K562 (cell line): Measurements from ENCODE around the gene PDE11A. TPM values are rescaled to one million over a fixed set of nuclear protein-coding genes. Genes with fewer than 3 reads are reported as not detected.

ENCODE experiments used
- ELK3 ChIP-seq: fragments of 450-650 bp; formaldehyde crosslinking; IDR thresholded peaks from 2 replicates; pipeline ENCODE4 v1.4.0; 2020; ENCODE audit warnings: mild to moderate bottlenecking
- GTF3C2 ChIP-seq: IDR thresholded peaks from 3 replicates; pipeline ENCODE4 v1.6.1; 2011; ENCODE audit warnings: borderline replicate concordance, mild to moderate bottlenecking, moderate library complexity; ENCODE audit not compliant: insufficient read length; ENCODE audit errors: extremely low read depth
- IFI16 ChIP-seq: fragments of 250-450 bp; sonication (Bioruptor Pico); IDR thresholded peaks from 2 replicates; pipeline ENCODE4 v2.1.2; 2022; ENCODE audit warnings: mild to moderate bottlenecking, inconsistent platforms
- MAFG ChIP-seq: fragments of 450-650 bp; conservative IDR thresholded peaks from 2 replicates; pipeline ENCODE4 v1.6.1; 2016; ENCODE audit warnings: missing genetic modification characterization, missing compliant biosample characterization
- NR0B1 ChIP-seq: fragments of 450-650 bp; IDR thresholded peaks from one replicate; pipeline ENCODE4 v1.6.1; 2018; ENCODE audit warnings: mild to moderate bottlenecking, moderate library complexity; ENCODE audit not compliant: partially characterized antibody
- NUFIP1 ChIP-seq: fragments of 450-650 bp; IDR thresholded peaks from 2 replicates; pipeline ENCODE4 v1.6.1; 2018; ENCODE audit not compliant: partially characterized antibody
- RCOR1 ChIP-seq, 2 experiments: IDR thresholded peaks; 2 replicates each; pipeline ENCODE4 v1.6.1; 2012; ENCODE audit warnings: low read depth in 2 of 2, low read length in 2 of 2, borderline replicate concordance in 1 of 2, improper control_type of control experiment in 1 of 2
- SMARCA5 ChIP-seq: fragments of 450-650 bp; IDR thresholded peaks from 2 replicates; pipeline ENCODE4 v1.6.1; 2016
- SRF ChIP-seq, 2 experiments: fragments of 250-450, 450-650 bp in 1 of 2; sonication (Bioruptor Pico) in 1 of 2; sonication (generic) in 1 of 2; formaldehyde crosslinking; IDR thresholded peaks; 2 replicates each; pipeline versions ENCODE4 v1.5.0 to v1.5.1; 2020 to 2022; ENCODE audit warnings: mild to moderate bottlenecking in 1 of 2, missing genetic modification reagents in 1 of 2
- ZMIZ1 ChIP-seq, 2 experiments: fragments of 150-350 bp in 1 of 2; IDR thresholded peaks; 2 replicates each; pipeline ENCODE4 v1.6.1; 2012 to 2016; ENCODE audit warnings: low read depth in 2 of 2, low read length in 2 of 2, mild to moderate bottlenecking in 1 of 2, moderate library complexity in 1 of 2
- polyA plus RNA-seq, 8 experiments: library from polyadenylated mRNA; depleted of rRNA in 4 of 8; stranded (reverse) in 5 of 8; unstranded in 3 of 8; fragments of >200 nt; fragmentation: Nextera tagmentation in 2 of 8; fragmentation: Illumina TruSeq in 1 of 8; extraction: Ambion mirVana in 2 of 8; extraction: Trizol in 1 of 8; gene quantifications; 2 replicates each; pipeline versions ENCODE4 v1.2.1 to v1.2.3, GENCODE V29; 2011 to 2014; ENCODE audit warnings: inconsistent platforms in 1 of 8, missing spikeins in 1 of 8
- total RNA-seq, 7 experiments: library from RNA; depleted of rRNA in 6 of 7; stranded (reverse); fragments of >200 nt in 6 of 7; fragmentation: Illumina TruSeq in 2 of 7; extraction: Trizol in 2 of 7; gene quantifications; 2 replicates each; pipeline versions ENCODE4 v1.2.1 to v1.2.3, GENCODE V29; 2011 to 2021; ENCODE audit warnings: low replicate concordance in 1 of 7

The PDE11A gene
- total and polyA plus RNA-seq, 9 of the 15 experiments (the other 6 are each of a cell fraction or from before 2014, with no cell fraction given) = 3.2 to 22.1 (median 5.7) TPM

- no peak; a peak in 1 of 4 replicates for TF ChIP-seq RCOR1 (IDR thresholded peaks at IDR 0.05; ENCODE audit: borderline replicate concordance in 1 of 2, low read depth in 2 of 2, low read length in 2 of 2)
- no peak for TF ChIP-seq ZMIZ1 (IDR thresholded peaks at IDR 0.05; ENCODE audit: low read depth in 2 of 2, low read length in 2 of 2)
- TF ChIP-seq SRF (CRISPR knock-in tag; IDR thresholded peaks at IDR 0.05) = no peak
- no peak for TF ChIP-seq ELK3 (CRISPR knock-in tag)
- no peak for TF ChIP-seq NUFIP1
- no peak for TF ChIP-seq IFI16
- TF ChIP-seq MAFG (tag) = no peak
- TF ChIP-seq GTF3C2 = no peak
- TF ChIP-seq SMARCA5 = no peak
- no peak for TF ChIP-seq NR0B1
Measured at GRCh38 chr2:177679611-177680605, 392.7 kb downstream of the PDE11A start (continued).
